Esophagus (tissue), 2 donors: ENCODE results near the gene MYO1G. TPM values are rescaled to one million over a fixed set of nuclear protein-coding genes. Genes with fewer than 3 reads are reported as not detected.

ENCODE experiments used
- H3K27ac ChIP-seq, 2 donors: one replicate each; pipeline ENCODE4 v1.5.1; 2013; ENCODE audit warnings: low read depth in 2 of 2, mild to moderate bottlenecking in 2 of 2, inconsistent platforms in 1 of 2, low read length in 1 of 2, moderate library complexity in 1 of 2
- H3K27me3 ChIP-seq, 2 donors: one replicate each; pipeline ENCODE4 v1.6.1; 2013; ENCODE audit warnings: low read length in 2 of 2, control low read depth in 1 of 2, mild to moderate bottlenecking in 1 of 2; ENCODE audit not compliant: insufficient read depth in 2 of 2, control insufficient read depth in 1 of 2
- H3K36me3 ChIP-seq, 2 donors: one replicate each; pipeline ENCODE4 v1.6.1; 2013; ENCODE audit warnings: low read length in 1 of 2; ENCODE audit not compliant: control insufficient read depth in 2 of 2, insufficient read depth in 2 of 2
- H3K4me1 ChIP-seq, 2 donors: one replicate each; pipeline ENCODE4 v1.6.1; 2013; ENCODE audit warnings: low read length in 1 of 2; ENCODE audit not compliant: control insufficient read depth in 2 of 2, insufficient read depth in 2 of 2
- H3K4me3 ChIP-seq, 2 donors: one replicate each; pipeline ENCODE4 v1.5.1; 2013; ENCODE audit warnings: low read length in 2 of 2, mild to moderate bottlenecking in 2 of 2, low read depth in 1 of 2, moderate library complexity in 1 of 2
- H3K9me3 ChIP-seq, 2 donors: one replicate each; pipeline ENCODE4 v1.6.1; 2013; ENCODE audit warnings: mild to moderate bottlenecking in 2 of 2, low read depth in 1 of 2, low read length in 1 of 2, moderate library complexity in 1 of 2; ENCODE audit not compliant: control insufficient read depth in 2 of 2, insufficient read depth in 1 of 2
- WGBS, 2 donors: extraction: QIAGEN DNeasy Blood & Tissue Kit; methylation state at CpG; one replicate each; pipeline ENCODE4 v1.1.7; 2013; 5-methylcytosine and 5-hydroxymethylcytosine counted together
- polyA plus RNA-seq, 2 donors: library from polyadenylated mRNA; stranded (reverse); fragments of 200-250 nt; gene quantifications; one replicate each; pipeline ENCODE4 v1.2.3, GENCODE V29; 2013
- donor health status: healthy with polysubstance abuse.
- donor health status: Bipolar disorder and iron deficiency.

Gene MYO1G
- polyA plus RNA-seq, 2 donors: 2.2 to 2.3 TPM

- Histone ChIP-seq H3K9me3 (no peaks in the 10 kb centered on the region), H3K27me3 (no peaks in the 10 kb centered on the region), H3K27ac (no peak overlapping the region), H3K36me3 (peaks cover 0 to 4% of the 10 kb centered on the region in 2 donors), H3K4me3 (no peak overlapping the region), H3K4me1 (peaks cover 2 to 4% of the 10 kb centered on the region in 2 donors)
- 69 to 74% methylated on average over 5 of the region's 5 CpGs for WGBS, 2 donors
Observed at GRCh38 chr7:45020915-45021314, 42.1 kb upstream of the MYO1G start.

DNA sequence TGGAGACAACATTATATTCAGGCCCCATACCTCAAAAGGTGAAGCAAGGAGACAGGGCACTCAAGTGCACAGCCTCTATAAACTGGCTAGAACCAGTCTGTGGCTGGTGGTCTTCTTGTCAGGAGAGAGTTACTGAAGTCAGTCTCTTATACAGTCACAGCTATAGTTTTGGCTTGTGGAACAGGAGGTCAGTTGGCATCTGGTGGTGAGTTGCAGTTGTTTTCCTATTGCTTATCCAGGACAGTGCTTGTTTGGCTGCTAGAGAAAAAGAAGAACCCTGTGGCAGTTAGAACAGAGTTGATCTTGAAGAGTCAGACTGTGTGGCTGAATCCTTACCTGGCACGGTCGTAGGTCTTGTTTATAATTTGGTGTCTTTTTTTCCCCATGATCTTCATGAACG, 38.4 kb upstream of the MYO1G start:
- H3K36me3 ChIP-seq: peaks cover 0 to 4% of the 10 kb centered on the region in 2 donors
- no peak overlapping the region for H3K4me3 ChIP-seq
- peaks cover 2 to 4% of the 10 kb centered on the region in 2 donors for H3K4me1 ChIP-seq
- H3K27me3 ChIP-seq: no peaks in the 10 kb centered on the region
- no peaks in the 10 kb centered on the region for H3K9me3 ChIP-seq
- H3K27ac ChIP-seq: no peak overlapping the region
- WGBS, 2 donors: 63% methylated on average over 3 of the region's 3 CpGs

- Histone ChIP-seq H3K4me3 (no peak overlapping the region), H3K9me3 (no peaks in the 10 kb centered on the region), H3K27me3 (no peaks in the 10 kb centered on the region), H3K27ac (no peak overlapping the region), H3K36me3 (peaks cover 0 to 2% of the 10 kb centered on the region in 2 donors), H3K4me1 (no peaks in the 10 kb centered on the region)
- WGBS, 2 donors: 46 to 83% methylated on average over 1 of the region's 1 CpG
Observed at GRCh38 chr7:45015313-45015712, 36.5 kb upstream of the MYO1G start.

DNA sequence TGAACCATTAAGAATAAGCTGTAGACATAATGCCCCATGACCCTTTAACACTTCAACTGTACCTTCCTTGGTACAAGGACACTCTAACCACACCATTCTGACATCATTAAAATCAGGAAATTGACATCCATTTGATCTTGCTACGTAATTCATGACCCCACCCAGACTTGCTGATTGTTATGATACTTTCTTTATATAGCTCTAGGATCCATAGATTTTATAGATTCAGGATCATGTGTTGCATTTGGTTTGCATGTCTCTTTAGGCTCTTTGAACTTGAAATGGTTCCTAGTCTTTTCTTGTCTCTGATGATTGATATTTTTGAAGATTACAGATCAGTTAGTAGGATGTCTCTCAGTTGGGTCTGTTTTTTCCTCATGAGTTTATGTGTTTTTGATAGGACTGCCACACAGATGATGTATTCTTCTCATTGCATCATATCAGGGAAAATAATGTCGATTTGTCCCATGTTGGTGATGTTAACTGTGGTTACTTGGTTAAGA, 34.7 kb upstream of the MYO1G start:
- H3K4me3 ChIP-seq: no peak overlapping the region
- no peaks in the 10 kb centered on the region for H3K27me3 ChIP-seq
- WGBS, 2 donors: 75 to 81% methylated on average over 2 of the region's 2 CpGs
- H3K9me3 ChIP-seq: no peaks in the 10 kb centered on the region
- peaks cover 0 to 2% of the 10 kb centered on the region in 2 donors for H3K36me3 ChIP-seq
- H3K27ac ChIP-seq: no peak overlapping the region
- no peaks in the 10 kb centered on the region for H3K4me1 ChIP-seq

GRCh38 chr7:45007571-45008328, 28.9 kb upstream of the MYO1G start:
- 94 to 95% methylated on average over 7 of the region's 7 CpGs for WGBS, 2 donors
- no peak overlapping the region for H3K4me3 ChIP-seq
- no peak overlapping the region for H3K27ac ChIP-seq
- H3K4me1 ChIP-seq: peaks cover 0 to 4% of the 10 kb centered on the region in 2 donors
- no peaks in the 10 kb centered on the region for H3K9me3 ChIP-seq
- H3K27me3 ChIP-seq: no peaks in the 10 kb centered on the region
- H3K36me3 ChIP-seq: no peaks in the 10 kb centered on the region

- 91 to 92% methylated on average over 7 of the region's 7 CpGs for WGBS, 2 donors
- Histone ChIP-seq H3K27ac (no peak overlapping the region), H3K36me3 (no peaks in the 10 kb centered on the region), H3K27me3 (no peaks in the 10 kb centered on the region), H3K4me1 (peaks cover 0 to 8% of the 10 kb centered on the region in 2 donors), H3K4me3 (no peak overlapping the region), H3K9me3 (no peaks in the 10 kb centered on the region)
Observed at GRCh38 chr7:45007106-45007505, 28.3 kb upstream of the MYO1G start.

GRCh38 chr7:45003789-45004188, 25.0 kb upstream of the MYO1G start:
- H3K27ac ChIP-seq: no peak overlapping the region
- H3K4me1 ChIP-seq: peaks cover 0 to 10% of the 10 kb centered on the region in 2 donors
- no peak overlapping the region for H3K4me3 ChIP-seq
- WGBS, 2 donors: 97 to 98% methylated on average over 4 of the region's 4 CpGs
- H3K36me3 ChIP-seq: no peaks in the 10 kb centered on the region
- no peaks in the 10 kb centered on the region for H3K27me3 ChIP-seq
- H3K9me3 ChIP-seq: no peaks in the 10 kb centered on the region

DNA sequence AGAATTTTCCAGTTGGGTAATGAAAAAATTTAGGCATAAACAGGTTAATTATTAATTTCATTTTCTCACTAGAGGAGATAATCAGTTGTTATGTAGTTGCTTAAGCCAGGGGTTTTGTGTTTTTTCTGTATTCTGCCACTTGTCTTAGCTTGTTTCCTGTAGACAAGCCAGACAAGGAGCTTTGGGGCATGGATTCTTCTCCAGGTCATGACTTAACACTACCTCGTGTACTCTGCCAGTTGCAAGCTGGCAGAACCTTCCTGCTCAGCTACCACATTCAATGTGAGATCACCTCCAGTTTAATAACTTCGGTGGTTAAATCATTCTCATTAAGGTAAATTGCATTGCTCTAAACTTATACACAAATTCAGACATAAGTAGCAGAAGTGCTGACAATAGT, 23.0 kb upstream of the MYO1G start:
- Histone ChIP-seq H3K9me3 (no peaks in the 10 kb centered on the region), H3K27me3 (no peaks in the 10 kb centered on the region), H3K36me3 (no peaks in the 10 kb centered on the region), H3K4me1 (peaks cover 0 to 7% of the 10 kb centered on the region in 2 donors), H3K27ac (no peak overlapping the region), H3K4me3 (no peak overlapping the region)
- WGBS, 2 donors: 27 to 28% methylated on average over 2 of the region's 2 CpGs

- Histone ChIP-seq H3K4me1 (peaks cover 0 to 7% of the 10 kb centered on the region in 2 donors), H3K36me3 (no peaks in the 10 kb centered on the region), H3K9me3 (no peaks in the 10 kb centered on the region), H3K27ac (peak overlapping the region; percentile 71 to 74), H3K4me3 (peak overlapping the region; percentile 10 to 68), H3K27me3 (no peaks in the 10 kb centered on the region)
- WGBS, 2 donors: 19 to 20% methylated on average over 10 of the region's 10 CpGs
Observed at GRCh38 chr7:45001138-45001694, 22.4 kb upstream of the MYO1G start.
